VCaP (cell line): ENCODE data around the gene SCGB3A1.

Experiments used
- H3K27ac ChIP-seq: fragments of 450-650 bp; 2 replicates; pipeline ENCODE4 v1.5.1; 2017
- CTCF ChIP-seq: fragments of 450-650 bp; conservative IDR thresholded peaks from 2 replicates; pipeline ENCODE4 v1.5.1; 2017; ENCODE audit warnings: mild to moderate bottlenecking, moderate library complexity

The SCGB3A1 gene

GRCh38 chr5:180601591-180602480 is 10.5 kb upstream of the SCGB3A1 start:
- no peak for TF ChIP-seq CTCF

GRCh38 chr5:180600554-180601041 is 9.3 kb upstream of the SCGB3A1 start:
- no peak overlapping the region for H3K27ac ChIP-seq
- TF ChIP-seq CTCF: no peak

More at GRCh38 chr5:180601591-180602480, 10.5 kb upstream of the SCGB3A1 start:
- no peak overlapping the region for H3K27ac ChIP-seq

GRCh38 chr5:180599981-180600553 is 8.8 kb upstream of the SCGB3A1 start:
- no peak for TF ChIP-seq CTCF
- H3K27ac ChIP-seq: no peak overlapping the region

- TF ChIP-seq CTCF: no peak
- no peak overlapping the region for H3K27ac ChIP-seq
Measured at GRCh38 chr5:180599590-180599914, 8.3 kb upstream of the SCGB3A1 start.

GRCh38 chr5:180598797-180599589 is 7.7 kb upstream of the SCGB3A1 start:
- no peak for TF ChIP-seq CTCF
- H3K27ac ChIP-seq: peak overlapping the region; percentile 98; the same call in 1 of the 2 replicates

GRCh38 chr5:180598316-180598701 is 7.0 kb upstream of the SCGB3A1 start:
- no peak for TF ChIP-seq CTCF
- peak overlapping the region; percentile 98; the same call in 1 of the 2 replicates for H3K27ac ChIP-seq
